HG02981 (cell line): ENCODE measurements around the gene C1QTNF2.

Source experiments
- ATAC-seq: cut with Tn5 transposase; IDR thresholded peaks from one replicate; pipeline ENCODE4 v1.9.1; 2021; ENCODE audit warnings: mild to moderate bottlenecking, moderate library complexity; ENCODE audit not compliant: unreplicated experiment

The C1QTNF2 gene

GRCh38 chr5:160375701-160376100 lies 5.3 kb upstream of the C1QTNF2 start:
- ATAC-seq, result no peak

- ATAC-seq, result no peak
These were observed 4.7 kb upstream of the C1QTNF2 start for GRCh38 chr5:160375166-160375565.

- ATAC-seq, result no peak
These were observed 868 bp upstream of the C1QTNF2 start for GRCh38 chr5:160371294-160371693.

- no peak for ATAC-seq
These were observed 248 bp upstream of the C1QTNF2 start for GRCh38 chr5:160370713-160371034.

- ATAC-seq, result no peak
These were observed 2.5 kb downstream of the C1QTNF2 start for GRCh38 chr5:160367885-160368284.

GRCh38 chr5:160367261-160367660 lies 3.2 kb downstream of the C1QTNF2 start:
- ATAC-seq, result no peak

GRCh38 chr5:160366230-160366629 lies 4.2 kb downstream of the C1QTNF2 start:
- no peak for ATAC-seq

GRCh38 chr5:160363660-160364395 lies 6.6 kb downstream of the C1QTNF2 start:
- ATAC-seq, result no peak

GRCh38 chr5:160363211-160363610 lies 7.2 kb downstream of the C1QTNF2 start:
- ATAC-seq, result no peak

GRCh38 chr5:160361624-160362228 lies 8.7 kb downstream of the C1QTNF2 start:
- no peak for ATAC-seq

GRCh38 chr5:160360310-160360709 lies 10.1 kb downstream of the C1QTNF2 start:
- no peak for ATAC-seq

- ATAC-seq, result no peak
These were observed 10.6 kb downstream of the C1QTNF2 start for GRCh38 chr5:160359816-160360215.

GRCh38 chr5:160359242-160359641 lies 11.2 kb downstream of the C1QTNF2 start:
- ATAC-seq, result no peak

GRCh38 chr5:160357861-160358411 lies 12.5 kb downstream of the C1QTNF2 start:
- no peak for ATAC-seq

GRCh38 chr5:160357394-160357793 lies 13.0 kb downstream of the C1QTNF2 start:
- ATAC-seq, result no peak

- ATAC-seq, result no peak
These were observed 13.7 kb downstream of the C1QTNF2 start for GRCh38 chr5:160356550-160357347.

GRCh38 chr5:160354666-160355065 lies 15.8 kb downstream of the C1QTNF2 start:
- ATAC-seq, result no peak

GRCh38 chr5:160353379-160353778 lies 17.0 kb downstream of the C1QTNF2 start:
- no peak for ATAC-seq

GRCh38 chr5:160352308-160352707 lies 18.1 kb downstream of the C1QTNF2 start:
- no peak for ATAC-seq

- no peak for ATAC-seq
These were observed 20.5 kb downstream of the C1QTNF2 start for GRCh38 chr5:160349935-160350303.

- no peak for ATAC-seq
These were observed 21.0 kb downstream of the C1QTNF2 start for GRCh38 chr5:160349249-160349934.
